ENCODE results near the gene ARSB.

- TF ChIP-seq, protein P1, sequence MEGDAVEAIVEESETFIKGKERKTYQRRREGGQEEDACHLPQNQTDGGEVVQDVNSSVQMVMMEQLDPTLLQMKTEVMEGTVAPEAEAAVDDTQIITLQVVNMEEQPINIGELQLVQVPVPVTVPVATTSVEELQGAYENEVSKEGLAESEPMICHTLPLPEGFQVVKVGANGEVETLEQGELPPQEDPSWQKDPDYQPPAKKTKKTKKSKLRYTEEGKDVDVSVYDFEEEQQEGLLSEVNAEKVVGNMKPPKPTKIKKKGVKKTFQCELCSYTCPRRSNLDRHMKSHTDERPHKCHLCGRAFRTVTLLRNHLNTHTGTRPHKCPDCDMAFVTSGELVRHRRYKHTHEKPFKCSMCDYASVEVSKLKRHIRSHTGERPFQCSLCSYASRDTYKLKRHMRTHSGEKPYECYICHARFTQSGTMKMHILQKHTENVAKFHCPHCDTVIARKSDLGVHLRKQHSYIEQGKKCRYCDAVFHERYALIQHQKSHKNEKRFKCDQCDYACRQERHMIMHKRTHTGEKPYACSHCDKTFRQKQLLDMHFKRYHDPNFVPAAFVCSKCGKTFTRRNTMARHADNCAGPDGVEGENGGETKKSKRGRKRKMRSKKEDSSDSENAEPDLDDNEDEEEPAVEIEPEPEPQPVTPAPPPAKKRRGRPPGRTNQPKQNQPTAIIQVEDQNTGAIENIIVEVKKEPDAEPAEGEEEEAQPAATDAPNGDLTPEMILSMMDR (IDR thresholded peaks at IDR 0.05; ENCODE audit: insufficient read depth, low read depth, low read length), result no peak
- TF ChIP-seq EZH2 (IDR thresholded peaks at IDR 0.05; ENCODE audit: insufficient read depth, low read length), result no peak
Observed at GRCh38 chr5:78975035-78975434, 10.1 kb downstream of the ARSB start.

Measured in astrocyte (in vitro differentiated cells and primary cell).